ENCODE measurements around the gene COG2. TPM values are rescaled to one million over a fixed set of nuclear protein-coding genes. Genes with fewer than 3 reads are reported as not detected.

COG2 gene
- total RNA-seq, 2 experiments from 2014 or later = 25.8 to 35.8 TPM

- Mint-ChIP-seq H3K27ac (no peak overlapping the region), H3K36me3 (peaks cover 32% of the 10 kb centered on the region)
- CTCF ChIA-PET = interaction anchor here (0.7 kb wide), 1 partner anchor 13 kb away, joined by 3 read pairs; no protein-coding TSS in a partner anchor
Observed at GRCh38 chr1:230661976-230662375, 19.7 kb downstream of the COG2 start.

GRCh38 chr1:230668227-230668626 is 25.9 kb downstream of the COG2 start:
- Mint-ChIP-seq H3K36me3 (peaks cover 33% of the 10 kb centered on the region), H3K27ac (no peak overlapping the region)
- CTCF ChIA-PET = interaction anchor here (1.2 kb wide), 1 partner anchor 25 kb away, joined by 3 read pairs; no protein-coding TSS in a partner anchor

More at GRCh38 chr1:230661976-230662375, 19.7 kb downstream of the COG2 start:
- ATAC-seq (no peak), DNase-seq (no peak)
- no peaks in the 10 kb centered on the region for H3K4me1 Mint-ChIP-seq
- no peaks in the 10 kb centered on the region for H3K9me3 Mint-ChIP-seq (ENCODE audit: low read depth)
- no peaks in the 10 kb centered on the region for H3K27me3 Mint-ChIP-seq
- no peak overlapping the region for H3K4me3 Mint-ChIP-seq

GRCh38 chr1:230669543-230669942 is 27.3 kb downstream of the COG2 start:
- Mint-ChIP-seq H3K27ac (no peak overlapping the region), H3K9me3 (ENCODE audit: low read depth) (no peaks in the 10 kb centered on the region), H3K27me3 (no peaks in the 10 kb centered on the region), H3K36me3 (peaks cover 35% of the 10 kb centered on the region), H3K4me3 (no peak overlapping the region), H3K4me1 (no peaks in the 10 kb centered on the region)
- no peak for ATAC-seq
- DNase-seq = no peak
- CTCF ChIA-PET = interaction anchor here (1.2 kb wide), 1 partner anchor 27 kb away, joined by 3 read pairs; no protein-coding TSS in a partner anchor

More at GRCh38 chr1:230668227-230668626, 25.9 kb downstream of the COG2 start:
- ATAC-seq (no peak), DNase-seq (no peak)
- H3K4me3 Mint-ChIP-seq = no peak overlapping the region
- H3K9me3 Mint-ChIP-seq (ENCODE audit: low read depth) = no peaks in the 10 kb centered on the region
- no peaks in the 10 kb centered on the region for H3K27me3 Mint-ChIP-seq
- H3K4me1 Mint-ChIP-seq = no peaks in the 10 kb centered on the region

- CTCF ChIA-PET = no interaction called here
- H3K36me3 Mint-ChIP-seq = peaks cover 40% of the 10 kb centered on the region
Observed at GRCh38 chr1:230674581-230674980, 32.3 kb downstream of the COG2 start.

GRCh38 chr1:230677200-230677599 is 34.9 kb downstream of the COG2 start:
- CTCF ChIA-PET = no interaction called here
- H3K4me3 Mint-ChIP-seq = no peak overlapping the region
- DNase-seq (no peak), ATAC-seq (no peak)
- peaks cover 7% of the 10 kb centered on the region for H3K4me1 Mint-ChIP-seq
- no peak overlapping the region for H3K27ac Mint-ChIP-seq
- no peaks in the 10 kb centered on the region for H3K27me3 Mint-ChIP-seq
- no peaks in the 10 kb centered on the region for H3K9me3 Mint-ChIP-seq (ENCODE audit: low read depth)
- H3K36me3 Mint-ChIP-seq = peaks cover 44% of the 10 kb centered on the region

More at GRCh38 chr1:230674581-230674980, 32.3 kb downstream of the COG2 start:
- no peaks in the 10 kb centered on the region for H3K27me3 Mint-ChIP-seq
- H3K4me3 Mint-ChIP-seq = no peak overlapping the region
- H3K27ac Mint-ChIP-seq = no peak overlapping the region
- no peaks in the 10 kb centered on the region for H3K9me3 Mint-ChIP-seq (ENCODE audit: low read depth)
- ATAC-seq = no peak
- DNase-seq = no peak
- H3K4me1 Mint-ChIP-seq = no peaks in the 10 kb centered on the region

GRCh38 chr1:230679192-230679591 is 36.9 kb downstream of the COG2 start:
- H3K4me3 Mint-ChIP-seq = no peak overlapping the region
- no peaks in the 10 kb centered on the region for H3K9me3 Mint-ChIP-seq (ENCODE audit: low read depth)
- no peak for DNase-seq
- no peak overlapping the region for H3K27ac Mint-ChIP-seq
- CTCF ChIA-PET = no interaction called here
- H3K27me3 Mint-ChIP-seq = no peaks in the 10 kb centered on the region
- H3K4me1 Mint-ChIP-seq = peaks cover 19% of the 10 kb centered on the region
- peaks cover 40% of the 10 kb centered on the region for H3K36me3 Mint-ChIP-seq
- ATAC-seq = no peak

GRCh38 chr1:230679825-230680224 is 37.5 kb downstream of the COG2 start:
- DNase-seq (no peak), ATAC-seq (no peak)
- Mint-ChIP-seq H3K27me3 (no peaks in the 10 kb centered on the region), H3K36me3 (peaks cover 41% of the 10 kb centered on the region), H3K4me1 (peaks cover 19% of the 10 kb centered on the region), H3K4me3 (no peak overlapping the region), H3K9me3 (ENCODE audit: low read depth) (no peaks in the 10 kb centered on the region), H3K27ac (no peak overlapping the region)
- CTCF ChIA-PET = no interaction called here

GRCh38 chr1:230680300-230681025 is 38.2 kb downstream of the COG2 start:
- ATAC-seq = no peak
- Mint-ChIP-seq H3K9me3 (ENCODE audit: low read depth) (no peaks in the 10 kb centered on the region), H3K36me3 (peaks cover 44% of the 10 kb centered on the region), H3K27me3 (no peaks in the 10 kb centered on the region), H3K4me3 (no peak overlapping the region), H3K27ac (no peak overlapping the region), H3K4me1 (peaks cover 19% of the 10 kb centered on the region)
- DNase-seq = no peak
- CTCF ChIA-PET = no interaction called here

GRCh38 chr1:230681599-230681998 is 39.3 kb downstream of the COG2 start:
- Mint-ChIP-seq H3K4me1 (peaks cover 19% of the 10 kb centered on the region), H3K27me3 (no peaks in the 10 kb centered on the region), H3K4me3 (no peak overlapping the region), H3K27ac (no peak overlapping the region), H3K9me3 (ENCODE audit: low read depth) (no peaks in the 10 kb centered on the region), H3K36me3 (peaks cover 42% of the 10 kb centered on the region)
- DNase-seq (peak; percentile 46), ATAC-seq (peak; percentile 63)
- CTCF ChIA-PET = interaction anchor here (1.1 to 1.7 kb wide), 2 partner anchors 39 to 40 kb away, joined by 3 to 8 read pairs; no protein-coding TSS in a partner anchor

- CTCF ChIA-PET = interaction anchor here (0.8 to 1.7 kb wide), 3 partner anchors 39 to 1106 kb away, joined by 3 to 8 read pairs (median 3); no protein-coding TSS in a partner anchor
- Mint-ChIP-seq H3K27ac (peak overlapping the region; percentile 2), H3K4me3 (no peak overlapping the region), H3K36me3 (peaks cover 40% of the 10 kb centered on the region), H3K4me1 (peaks cover 19% of the 10 kb centered on the region), H3K27me3 (no peaks in the 10 kb centered on the region), H3K9me3 (ENCODE audit: low read depth) (no peaks in the 10 kb centered on the region)
- DNase-seq (no peak), ATAC-seq (no peak)
Observed at GRCh38 chr1:230682274-230682673, 40.0 kb downstream of the COG2 start.

GRCh38 chr1:230682882-230683610 is 40.8 kb downstream of the COG2 start:
- Mint-ChIP-seq H3K4me3 (no peak overlapping the region), H3K9me3 (ENCODE audit: low read depth) (no peaks in the 10 kb centered on the region), H3K36me3 (peaks cover 42% of the 10 kb centered on the region), H3K4me1 (peaks cover 19% of the 10 kb centered on the region), H3K27ac (peak overlapping the region; percentile 78), H3K27me3 (no peaks in the 10 kb centered on the region)
- peak; percentile 49 for ATAC-seq
- CTCF ChIA-PET = interaction anchor here (0.8 to 1.7 kb wide), 4 partner anchors 40 to 1106 kb away, joined by 3 to 8 read pairs (median 4); no protein-coding TSS in a partner anchor
- DNase-seq = no peak

GRCh38 chr1:230684146-230684545 is 41.9 kb downstream of the COG2 start:
- Mint-ChIP-seq H3K36me3 (peaks cover 39% of the 10 kb centered on the region), H3K9me3 (ENCODE audit: low read depth) (no peaks in the 10 kb centered on the region), H3K4me3 (no peak overlapping the region), H3K27ac (no peak overlapping the region), H3K4me1 (peaks cover 19% of the 10 kb centered on the region), H3K27me3 (no peaks in the 10 kb centered on the region)
- ATAC-seq (no peak), DNase-seq (no peak)
- CTCF ChIA-PET = no interaction called here

- no peak for ATAC-seq
- CTCF ChIA-PET = no interaction called here
- H3K9me3 Mint-ChIP-seq (ENCODE audit: low read depth) = no peaks in the 10 kb centered on the region
- peaks cover 19% of the 10 kb centered on the region for H3K4me1 Mint-ChIP-seq
- no peak overlapping the region for H3K27ac Mint-ChIP-seq
- H3K36me3 Mint-ChIP-seq = peaks cover 34% of the 10 kb centered on the region
- no peak for DNase-seq
- H3K4me3 Mint-ChIP-seq = no peak overlapping the region
- H3K27me3 Mint-ChIP-seq = no peaks in the 10 kb centered on the region
Observed at GRCh38 chr1:230684998-230685397, 42.7 kb downstream of the COG2 start.
